GM11168 (cell line): ENCODE data around the gene DNAJC18.
"Not testable (repeated sequence)": the region's sequence is repeated elsewhere in the genome, so short reads cannot be mapped to it uniquely, and the experiment has no call there.

Experiments
- in situ Hi-C: fragments of 300-500 bp; cut with MboI; formaldehyde crosslinking; loops from one replicate; pipeline ENCODE4 v1.12.0; 2022; ENCODE audit warnings: low sequenced_read_pairs; ENCODE audit not compliant: unreplicated experiment

The DNAJC18 gene

DNA sequence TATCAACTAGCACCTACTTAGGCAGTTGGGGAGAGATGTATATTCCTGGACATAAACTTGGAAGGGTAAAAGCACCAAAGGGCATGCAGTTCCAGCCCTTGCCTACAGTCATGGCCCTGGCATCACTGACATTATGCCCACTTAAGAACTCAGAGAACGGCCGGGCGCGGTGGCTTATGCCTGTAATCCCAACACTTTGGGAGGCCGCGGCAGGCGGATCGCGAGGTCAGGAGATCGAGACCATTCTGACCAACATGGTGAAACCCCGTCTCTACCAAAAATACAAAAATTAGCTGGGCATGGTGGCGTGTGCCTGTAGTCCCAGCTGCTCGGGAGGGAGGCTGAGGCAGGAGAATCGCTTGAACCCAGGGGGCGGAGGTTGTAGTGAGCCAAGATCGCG, 1.1 kb upstream of the DNAJC18 start:
- in situ Hi-C loops = not testable (repeated sequence)

DNA sequence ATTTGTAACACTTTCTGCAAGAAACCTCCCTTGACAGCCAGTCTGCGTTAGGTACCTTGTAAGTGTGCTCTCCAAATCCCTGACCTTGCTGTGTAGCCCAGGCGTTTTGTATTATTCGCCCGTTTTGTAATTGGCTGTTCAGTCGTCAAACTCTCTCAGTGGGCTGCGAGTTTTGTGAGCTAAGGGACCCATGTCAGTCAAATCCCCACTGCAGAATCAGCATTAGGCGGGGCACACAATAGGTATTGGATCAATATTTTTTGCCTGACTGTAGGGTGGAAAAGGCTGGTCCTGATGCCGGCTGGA, 665 bp downstream of the DNAJC18 start:
- in situ Hi-C loops = no loop called here

DNA sequence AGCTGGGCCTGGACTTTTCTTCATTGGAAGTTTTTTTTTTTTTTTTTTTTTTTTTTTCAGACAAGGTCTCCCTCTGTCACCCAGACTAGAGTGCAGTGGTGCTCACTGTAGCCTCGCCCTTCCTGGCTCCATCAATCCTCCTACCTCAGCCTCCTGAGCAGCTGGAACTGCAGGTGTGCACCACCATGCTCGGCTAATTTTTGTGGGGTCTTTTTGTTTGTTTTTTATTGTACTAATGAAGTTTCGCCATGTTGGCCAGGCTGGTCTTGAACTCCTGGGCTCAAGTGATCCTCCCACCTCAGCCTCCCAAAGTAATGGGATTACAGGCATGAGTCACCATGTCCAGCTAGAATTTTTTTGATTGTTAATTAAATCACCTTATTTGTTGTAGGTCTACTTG, 3.6 kb downstream of the DNAJC18 start:
- in situ Hi-C loops = no loop called here

DNA sequence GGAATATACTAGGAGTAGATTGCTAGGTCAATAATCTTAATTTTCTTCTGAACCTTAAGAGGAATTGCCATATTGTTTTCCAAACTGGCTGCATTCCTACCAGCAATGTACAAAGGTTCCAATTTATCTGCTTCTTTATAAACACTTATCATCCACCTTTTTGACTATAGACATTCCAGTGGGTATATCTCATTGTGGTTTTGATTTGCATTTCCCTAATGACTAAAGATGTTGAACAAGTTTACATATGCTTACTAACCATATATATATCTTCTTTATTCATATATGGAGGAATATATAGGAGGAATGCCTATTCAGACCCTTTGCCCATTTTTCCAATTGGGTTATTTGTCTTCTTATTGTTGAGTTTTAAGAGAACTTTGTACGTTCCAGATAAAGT, 7.6 kb downstream of the DNAJC18 start:
- in situ Hi-C loops = no loop called here

DNA sequence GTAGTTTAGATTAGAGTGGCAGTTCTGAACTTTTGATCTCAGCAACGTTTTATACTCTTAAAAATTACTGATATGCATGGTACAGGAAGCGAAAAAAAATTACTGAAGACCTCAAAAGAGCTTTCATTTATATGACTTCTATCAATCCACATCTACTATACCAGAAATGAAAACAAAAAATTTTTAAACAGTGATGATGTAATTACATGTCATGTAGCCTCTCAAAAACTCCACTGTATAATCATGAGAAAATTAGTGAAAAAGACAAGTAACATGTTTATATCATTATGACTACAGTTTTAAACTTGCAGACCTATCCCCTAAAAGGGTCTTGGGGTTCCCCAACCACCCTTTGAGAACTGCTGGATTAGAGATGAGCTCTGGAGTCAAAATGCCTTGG, 9.3 kb downstream of the DNAJC18 start:
- in situ Hi-C loops = no loop called here

DNA sequence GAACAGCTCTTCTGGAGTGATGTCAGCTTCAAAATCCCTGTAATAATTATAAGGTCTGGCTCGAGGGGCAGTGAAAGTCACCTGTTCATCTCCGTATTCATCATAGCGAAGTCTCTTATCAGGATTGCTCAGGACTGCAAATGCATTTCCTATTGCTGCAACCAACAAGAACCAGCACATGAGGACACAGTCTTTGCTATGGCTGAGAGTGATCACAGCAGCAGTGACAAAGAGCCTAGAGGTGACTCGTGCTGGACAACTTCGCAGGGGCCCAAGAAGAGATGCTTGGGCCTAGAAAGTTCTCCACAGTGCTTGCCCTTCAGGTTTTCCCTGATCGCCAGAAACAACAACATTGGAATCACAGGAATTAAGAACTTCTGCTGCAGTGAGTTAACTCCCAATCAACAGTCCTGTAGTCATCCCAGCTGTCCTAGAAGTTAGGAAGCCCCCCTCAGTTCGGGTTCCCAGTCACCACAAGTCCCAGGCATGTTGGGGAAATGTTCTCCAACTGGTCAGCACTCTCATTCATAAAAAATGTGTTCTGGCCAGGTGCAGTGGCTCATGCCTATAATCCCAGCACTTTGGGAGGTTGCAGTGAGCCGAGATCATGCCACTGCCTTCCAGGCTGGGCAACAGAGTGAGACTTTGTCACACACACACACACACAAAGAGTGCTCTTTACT, 13.0 kb downstream of the DNAJC18 start:
- in situ Hi-C loops = loop anchor here (10.0 kb wide), 1 partner anchor 48 kb away; the partner anchor contains the start of gene SMIM33

DNA sequence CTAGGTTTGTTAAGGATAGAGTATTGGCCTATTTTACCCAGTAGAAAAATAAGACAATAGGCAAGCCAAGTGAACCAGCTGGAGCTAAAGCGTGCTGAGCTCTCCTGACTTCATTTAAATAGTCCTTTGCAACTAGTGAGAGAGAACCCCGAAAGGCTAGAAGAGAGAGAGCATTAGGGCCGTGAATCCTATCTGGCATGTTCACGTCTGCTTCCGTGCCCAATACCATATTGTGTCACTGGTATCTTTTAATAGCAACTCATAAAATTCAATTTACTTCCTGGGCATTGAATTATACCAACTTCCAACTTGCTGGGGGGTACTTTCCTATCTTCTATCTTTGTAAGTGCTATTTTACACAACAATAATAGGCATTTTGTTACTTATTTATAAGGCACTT, 13.8 kb downstream of the DNAJC18 start:
- in situ Hi-C loops = loop anchor here (10.0 kb wide), 1 partner anchor 49 kb away; the partner anchor contains the start of gene SMIM33

DNA sequence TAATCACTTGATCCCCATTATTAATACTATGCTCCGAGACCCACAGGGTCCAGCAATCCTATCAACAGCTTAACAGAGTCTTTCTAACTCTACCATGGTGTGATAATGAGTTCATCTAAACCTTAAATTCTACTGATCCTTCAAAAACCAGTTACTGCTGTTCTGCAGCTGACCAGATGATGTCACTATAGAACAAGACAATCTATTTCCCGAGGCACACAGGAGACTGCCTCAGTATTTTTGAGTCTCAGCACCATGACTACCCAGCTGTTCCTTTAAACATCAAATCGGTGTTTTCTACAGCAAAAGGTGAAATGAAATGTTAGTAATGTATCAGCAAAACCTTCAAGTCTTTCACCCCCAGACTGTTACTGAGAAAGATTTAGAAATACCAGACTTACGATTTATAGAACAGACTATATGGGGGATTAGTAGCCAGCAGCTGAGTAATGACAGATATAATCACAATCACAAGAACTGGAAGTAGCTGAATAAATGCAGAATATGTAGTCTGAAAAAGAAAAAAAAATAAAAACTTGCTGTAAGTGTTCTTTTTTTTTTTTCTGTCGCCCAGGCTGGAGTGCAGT, 16.9 kb downstream of the DNAJC18 start:
- in situ Hi-C loops = loop anchor here (10.0 kb wide), 1 partner anchor 52 kb away; the partner anchor contains the start of gene SMIM33

DNA sequence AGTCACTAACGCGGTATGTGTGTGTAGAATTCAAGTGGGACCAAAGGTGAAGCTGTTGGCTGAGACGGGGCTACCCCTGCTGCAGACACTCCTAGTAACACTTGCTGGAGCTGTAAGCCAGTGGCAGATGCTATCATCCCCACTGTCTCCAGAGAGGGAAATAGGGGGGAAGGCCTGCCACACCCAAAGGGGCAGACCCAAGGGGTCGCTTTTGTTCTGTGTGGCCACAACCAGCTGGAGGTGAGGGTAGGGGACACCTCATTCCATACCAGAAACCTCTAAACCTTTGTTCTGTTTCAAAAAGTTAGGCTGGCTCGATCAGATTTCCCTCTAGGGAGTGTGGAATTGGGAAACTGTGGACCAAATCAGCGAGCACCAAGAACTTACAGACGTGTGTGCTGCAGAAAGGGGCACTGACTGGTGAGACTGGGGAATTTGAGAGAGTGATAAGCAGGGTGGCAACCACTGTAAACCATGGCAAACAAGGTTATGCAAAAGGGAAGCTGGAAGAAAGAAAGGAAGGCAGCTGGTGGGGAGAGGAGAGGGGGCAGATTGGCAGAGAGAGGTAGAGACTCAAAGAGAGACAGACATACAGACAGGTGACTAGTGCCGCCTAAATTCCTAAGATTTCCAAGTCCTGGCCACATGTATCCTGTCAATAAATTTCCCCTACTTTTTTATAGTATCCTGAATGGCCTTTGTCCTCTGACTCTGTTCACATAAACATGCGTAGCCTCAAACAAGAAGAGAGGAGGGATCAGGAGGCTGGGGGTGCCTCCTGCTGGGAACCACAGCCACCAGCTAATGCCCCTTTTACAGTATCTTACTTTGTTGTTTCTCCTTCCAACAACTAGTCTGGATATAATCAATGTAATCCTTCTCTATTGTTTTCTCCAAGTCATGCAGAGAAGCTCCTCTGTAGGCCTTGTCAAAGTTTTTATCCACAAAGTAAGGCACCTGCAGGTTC, 19.8 kb downstream of the DNAJC18 start:
- in situ Hi-C loops = loop anchor here (10.0 kb wide), 1 partner anchor 55 kb away; the partner anchor contains the start of gene SMIM33

DNA sequence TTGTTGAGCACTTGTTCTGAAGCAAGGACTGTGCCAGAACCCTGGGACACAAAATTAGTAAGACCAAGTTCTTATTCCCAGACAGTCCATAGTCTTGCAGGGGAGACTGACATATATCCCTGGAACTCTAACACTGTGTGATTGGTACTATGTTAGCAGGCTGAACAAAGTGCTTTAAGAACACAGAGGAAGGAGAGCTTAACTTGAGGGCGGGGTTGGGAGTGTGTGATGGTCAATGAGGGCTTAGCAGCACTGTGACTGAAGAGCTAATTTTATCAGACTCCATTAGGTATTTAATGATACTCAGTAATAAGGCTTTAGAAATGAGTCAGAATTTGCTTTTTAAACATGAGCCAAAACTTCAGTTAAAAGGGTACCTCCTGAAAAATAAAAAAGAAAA, 20.5 kb downstream of the DNAJC18 start:
- in situ Hi-C loops = no loop called here

DNA sequence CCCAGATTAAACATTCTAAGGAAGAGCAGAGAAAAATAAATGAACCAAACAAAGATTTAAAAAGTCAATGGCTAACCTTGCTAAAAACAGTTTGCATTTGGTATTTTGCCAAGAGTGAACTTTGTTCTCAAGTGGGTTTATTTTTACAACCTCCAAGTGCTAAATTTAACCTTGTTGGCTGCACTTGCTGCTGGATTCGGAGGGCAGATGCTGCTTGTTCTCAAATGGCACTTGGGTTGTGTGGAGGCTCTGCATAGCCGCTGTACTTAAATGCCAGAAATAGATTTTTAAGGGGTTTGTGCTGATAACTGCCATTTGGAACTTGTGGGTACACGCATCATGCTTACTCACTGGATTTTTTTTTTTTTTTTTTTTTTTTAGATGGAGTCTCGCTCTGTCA, 22.1 kb downstream of the DNAJC18 start:
- in situ Hi-C loops = no loop called here

DNA sequence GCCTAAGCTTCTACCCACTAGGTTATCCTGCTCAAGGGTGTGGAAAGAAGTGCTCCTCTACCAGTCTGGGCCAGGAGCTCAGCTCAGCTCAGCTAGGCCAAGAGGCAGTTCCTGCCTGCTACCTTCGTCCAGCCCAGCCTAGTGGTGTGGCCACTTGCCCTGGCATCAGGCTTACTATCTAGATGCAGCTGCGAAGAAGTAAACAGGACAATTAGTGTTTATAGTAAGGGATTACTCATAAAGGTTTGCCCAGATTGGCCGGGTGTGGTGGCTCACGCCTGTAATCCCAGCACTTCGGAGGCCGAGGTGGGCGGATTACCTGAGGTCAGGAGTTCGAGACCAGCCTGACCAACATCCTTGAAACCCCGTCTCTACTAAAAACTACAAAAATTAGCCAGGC, 22.7 kb downstream of the DNAJC18 start:
- in situ Hi-C loops = no loop called here

DNA sequence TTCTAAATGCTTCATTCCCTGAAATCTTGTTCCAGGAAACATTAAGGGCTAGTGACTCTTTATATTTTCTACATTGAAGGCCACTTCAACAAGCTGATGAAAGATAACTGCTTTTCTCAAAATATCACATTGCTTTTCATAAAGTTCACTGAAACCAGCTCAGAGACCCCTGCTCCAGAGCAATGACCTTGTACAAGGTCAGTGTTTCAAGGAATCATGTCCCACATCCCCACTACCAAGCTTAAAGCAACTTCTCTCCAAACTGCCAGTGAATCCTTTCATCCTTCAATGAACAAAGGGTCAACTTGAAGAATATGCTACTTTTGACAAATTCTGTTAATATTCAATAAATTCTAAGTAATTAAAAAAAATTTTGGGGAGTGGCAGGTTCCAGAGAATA, 23.5 kb downstream of the DNAJC18 start:
- in situ Hi-C loops = no loop called here

DNA sequence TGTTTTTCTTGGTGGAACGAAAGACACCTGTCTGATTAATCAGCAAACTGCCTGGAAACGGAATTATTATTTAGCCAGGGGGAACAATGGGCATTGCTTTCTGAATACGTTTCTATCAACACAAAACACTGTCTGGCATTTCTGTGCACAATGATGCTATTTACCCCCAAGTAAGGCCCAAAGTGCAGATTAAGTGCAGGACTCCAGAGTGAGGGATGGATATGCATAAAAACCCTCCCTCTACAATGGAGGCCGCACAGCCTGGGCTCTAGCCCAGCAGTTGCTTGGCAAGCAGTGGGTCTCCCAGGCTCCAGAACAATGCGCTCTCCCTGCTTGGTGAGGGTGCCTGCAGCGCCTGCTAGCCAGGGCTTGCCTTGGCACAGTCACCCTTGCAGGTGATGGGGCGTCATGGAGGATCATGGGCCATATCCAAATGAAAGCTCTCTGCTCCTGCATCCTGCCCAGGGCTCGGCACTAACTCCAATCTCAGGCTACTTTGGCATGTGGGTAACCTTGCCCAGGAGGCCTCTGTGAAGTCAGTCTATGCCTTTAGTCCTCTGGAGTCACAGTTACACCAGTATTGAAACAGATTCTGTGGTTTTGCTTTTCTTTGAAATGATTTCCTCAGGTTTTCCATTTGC, 24.0 kb downstream of the DNAJC18 start:
- in situ Hi-C loops = no loop called here

DNA sequence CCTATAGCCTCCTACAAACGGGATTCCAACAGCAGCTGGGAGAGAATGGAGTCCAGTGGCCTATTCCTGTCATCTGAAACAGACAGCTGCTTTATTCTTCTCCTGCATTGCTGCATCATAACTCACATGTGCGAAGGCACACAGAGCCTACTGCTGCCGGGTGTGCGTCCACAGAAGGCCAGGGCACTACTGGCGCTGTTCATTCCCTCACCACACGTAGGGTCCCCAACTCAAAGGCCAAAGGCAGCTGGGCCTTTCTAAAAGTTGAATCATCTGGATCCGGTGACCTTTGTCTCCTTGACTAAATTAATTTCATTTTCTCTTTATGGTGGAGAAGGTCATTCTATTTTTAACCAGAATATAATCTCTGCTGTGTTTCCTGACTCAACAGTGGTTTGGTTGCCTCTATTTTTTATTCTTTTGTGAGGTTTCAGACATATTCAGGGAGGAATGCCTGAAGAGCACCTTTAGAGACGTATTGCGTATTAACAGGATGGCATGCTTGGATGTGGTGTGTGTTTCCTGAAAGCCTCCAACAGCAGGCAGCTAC, 24.7 kb downstream of the DNAJC18 start:
- in situ Hi-C loops = loop anchor here (5.0 kb wide), 1 partner anchor 103 kb away; no protein-coding TSS in a partner anchor

DNA sequence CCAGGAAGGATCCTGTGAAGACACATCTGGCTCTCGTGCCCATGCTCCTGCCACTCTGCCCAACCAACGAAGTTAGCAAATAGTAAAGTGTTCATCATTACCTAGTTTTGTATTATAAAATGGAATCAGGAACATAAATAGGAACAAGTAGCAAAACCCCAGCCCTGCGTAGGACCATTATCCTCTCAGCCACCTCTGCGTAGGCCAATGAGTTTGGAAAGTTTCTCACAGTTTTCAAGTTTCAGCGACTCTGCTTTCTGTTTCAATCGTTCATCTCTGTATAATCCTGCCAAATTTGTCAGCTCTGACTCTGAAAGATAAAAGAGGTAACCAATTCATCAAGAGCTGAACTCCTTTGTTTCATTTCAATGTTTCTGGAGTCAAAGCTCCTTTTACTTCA, 25.4 kb downstream of the DNAJC18 start:
- in situ Hi-C loops = loop anchor here (5.0 kb wide), 1 partner anchor 103 kb away; no protein-coding TSS in a partner anchor

DNA sequence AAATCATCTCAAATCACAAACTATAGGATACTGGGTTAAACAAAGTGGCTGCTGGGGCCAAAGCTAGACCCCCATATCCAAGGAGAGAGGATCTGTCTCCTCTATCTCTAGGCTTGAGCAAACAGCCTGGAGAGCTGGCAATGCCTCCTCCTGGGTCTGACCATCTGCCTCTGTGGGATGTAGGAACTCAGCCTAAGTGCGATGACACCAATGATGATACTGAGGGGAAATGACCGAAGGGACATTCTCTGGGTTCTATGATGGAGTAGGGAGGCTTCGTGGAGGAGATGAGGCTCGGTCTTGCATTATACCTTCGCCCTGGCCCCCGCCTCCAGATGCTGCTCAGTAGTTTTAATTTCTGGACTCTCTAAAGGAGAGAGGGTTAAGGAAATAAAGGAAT, 26.2 kb downstream of the DNAJC18 start:
- in situ Hi-C loops = loop anchor here (5.0 kb wide), 1 partner anchor 104 kb away; no protein-coding TSS in a partner anchor

DNA sequence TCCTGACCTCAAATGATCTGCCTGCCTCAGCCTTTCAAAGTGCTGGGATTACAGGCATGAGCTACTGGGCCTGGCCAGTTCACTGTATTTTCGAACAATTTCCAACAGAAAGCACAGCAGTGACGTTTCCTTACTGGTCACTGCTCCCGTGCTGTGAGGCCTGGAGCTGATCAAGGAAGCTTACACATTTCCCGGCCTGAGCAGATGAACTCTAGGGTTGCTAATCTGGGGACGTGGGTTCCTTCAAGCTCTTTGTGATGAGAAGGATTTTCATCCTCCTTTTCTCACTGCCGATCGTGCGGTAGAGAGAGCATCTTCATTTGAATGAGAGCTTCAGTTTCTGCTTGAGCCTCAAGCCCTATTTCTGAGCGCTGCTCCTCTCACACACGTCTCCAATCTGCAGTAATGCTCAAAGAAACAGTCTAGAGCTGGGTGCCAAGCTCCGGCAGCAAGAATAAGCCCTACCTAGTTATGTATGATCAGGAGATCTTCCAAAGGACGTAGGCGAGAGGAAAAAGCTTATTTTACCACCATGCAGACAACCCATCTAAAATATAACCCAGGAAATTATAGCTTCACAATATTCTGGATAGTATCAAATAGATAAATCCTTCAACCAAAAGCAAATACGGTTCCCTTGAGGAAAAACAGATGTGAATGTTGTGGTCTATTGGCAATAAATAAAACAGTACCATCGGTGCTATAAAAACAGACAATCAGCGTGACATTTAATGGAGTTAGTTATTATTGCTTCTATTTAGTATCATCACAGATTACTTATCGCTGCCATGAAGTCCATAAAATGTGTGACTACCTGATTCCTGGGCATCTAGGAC, 28.1 kb downstream of the DNAJC18 start:
- in situ Hi-C loops = loop anchor here (5.0 kb wide), 1 partner anchor 106 kb away; no protein-coding TSS in a partner anchor
